HG03342 (cell line): Measurements from ENCODE around the gene R3HDM4.

Experiments used
- ATAC-seq: cut with Tn5 transposase; IDR thresholded peaks from one replicate; pipeline ENCODE4 v1.9.1; 2021; ENCODE audit warnings: mild to moderate bottlenecking, moderate library complexity; ENCODE audit not compliant: unreplicated experiment

Gene R3HDM4

GRCh38 chr19:917323-918151 lies 4.5 kb upstream of the R3HDM4 start, which contains the start of gene KISS1R:
Gene KISS1R (plus strand): TSS chr19:917333. CDS start chr19:917503, 170 bp downstream.
- no peak for ATAC-seq

DNA sequence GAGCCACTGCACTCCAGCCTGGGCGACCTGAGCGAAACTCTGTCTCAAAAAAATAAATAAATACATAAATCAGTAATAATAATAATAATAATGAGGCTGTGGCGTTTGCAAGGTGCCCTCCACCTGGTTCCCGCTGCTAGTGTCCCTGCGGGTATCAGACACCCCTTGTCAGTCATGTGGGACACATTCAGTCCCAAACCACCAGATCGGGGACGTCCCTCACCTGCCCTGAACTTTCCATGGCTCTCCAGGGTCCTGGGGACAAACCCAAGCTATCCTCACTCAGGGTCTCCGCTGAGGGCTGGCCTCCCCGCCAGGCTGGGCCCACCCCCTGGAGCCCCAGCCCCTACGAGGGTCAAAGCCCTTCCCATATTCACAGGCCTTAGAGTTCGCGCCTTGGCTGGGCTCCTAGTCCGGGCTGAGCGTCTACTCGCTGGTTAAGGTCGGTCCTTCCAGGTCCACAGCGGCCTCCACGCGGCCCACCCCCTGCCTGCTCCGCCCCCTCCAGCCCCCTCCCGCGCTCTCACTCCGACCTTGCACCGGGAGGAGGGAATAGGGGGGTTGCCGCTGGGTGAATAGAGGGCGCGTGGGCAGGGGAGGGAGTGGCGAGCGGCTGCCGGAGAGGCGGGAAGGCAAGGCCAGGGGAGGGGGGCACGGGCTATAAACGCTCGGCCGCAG lies 3.8 kb upstream of the R3HDM4 start:
- no peak for ATAC-seq

- no peak for ATAC-seq
These were observed 589 bp downstream of the R3HDM4 start for GRCh38 chr19:912181-913079.

DNA sequence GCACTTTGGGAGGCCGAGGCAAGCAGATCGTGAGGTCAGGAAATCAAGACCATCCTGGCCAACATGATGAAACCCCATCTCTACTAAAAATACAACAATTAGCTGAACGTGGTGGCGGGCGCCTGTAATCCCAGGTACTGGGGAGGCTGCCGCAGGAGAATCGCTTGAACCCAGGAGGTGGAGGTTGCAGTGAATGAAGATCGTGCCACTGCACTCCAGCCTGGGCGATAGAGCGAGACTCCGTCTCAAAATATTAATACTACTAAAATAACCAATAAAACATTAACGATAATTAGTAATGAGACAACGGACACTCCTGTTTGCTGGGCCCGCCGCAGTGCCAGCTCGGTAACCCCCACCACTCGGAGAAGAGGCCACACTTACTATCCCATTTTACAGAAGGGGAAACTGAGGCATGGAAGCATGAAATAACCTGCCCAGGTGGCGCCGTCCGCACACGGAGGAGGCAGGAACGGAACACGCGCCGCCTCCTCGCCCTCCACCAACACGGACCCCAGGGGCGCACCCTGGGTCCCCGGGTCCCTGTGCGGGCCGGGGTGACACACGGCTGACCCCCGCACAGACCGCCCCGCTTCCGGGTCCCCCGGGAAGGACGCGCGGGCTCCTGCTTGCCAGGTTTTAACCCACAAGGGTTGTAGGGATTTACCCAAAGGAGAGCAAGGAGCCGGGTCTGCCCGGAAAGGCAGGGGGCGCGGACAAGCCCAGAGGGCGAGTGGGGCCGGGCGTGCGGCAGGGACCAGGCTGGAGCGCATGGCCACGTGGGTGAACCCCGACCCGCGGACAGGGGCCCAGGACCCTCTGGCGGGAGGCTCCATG lies 1.6 kb downstream of the R3HDM4 start:
- ATAC-seq: no peak

- ATAC-seq: no peak
These were observed 5.7 kb downstream of the R3HDM4 start for GRCh38 chr19:907183-907853.

DNA sequence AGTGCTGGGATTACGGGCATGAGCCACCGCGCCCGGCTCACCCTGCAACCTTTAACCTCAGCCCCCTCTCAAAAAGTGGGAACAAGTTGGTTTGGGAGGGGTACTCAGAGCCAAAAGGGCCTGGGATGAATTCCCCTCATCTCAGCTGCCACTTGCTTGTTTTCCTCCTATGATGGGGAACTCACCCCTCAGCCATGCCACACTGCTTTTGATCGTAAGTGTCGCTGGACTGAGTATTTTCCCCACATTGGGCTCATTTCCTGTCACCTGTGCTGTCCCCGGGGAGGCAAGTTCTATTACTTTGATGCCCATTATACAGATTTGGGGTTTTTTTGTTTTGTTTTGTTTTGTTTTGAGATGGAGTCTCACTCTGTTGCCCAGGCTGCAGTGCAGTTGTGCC lies 6.5 kb downstream of the R3HDM4 start:
- ATAC-seq: no peak

- ATAC-seq: no peak
These were observed 8.5 kb downstream of the R3HDM4 start for GRCh38 chr19:904545-904944.

DNA sequence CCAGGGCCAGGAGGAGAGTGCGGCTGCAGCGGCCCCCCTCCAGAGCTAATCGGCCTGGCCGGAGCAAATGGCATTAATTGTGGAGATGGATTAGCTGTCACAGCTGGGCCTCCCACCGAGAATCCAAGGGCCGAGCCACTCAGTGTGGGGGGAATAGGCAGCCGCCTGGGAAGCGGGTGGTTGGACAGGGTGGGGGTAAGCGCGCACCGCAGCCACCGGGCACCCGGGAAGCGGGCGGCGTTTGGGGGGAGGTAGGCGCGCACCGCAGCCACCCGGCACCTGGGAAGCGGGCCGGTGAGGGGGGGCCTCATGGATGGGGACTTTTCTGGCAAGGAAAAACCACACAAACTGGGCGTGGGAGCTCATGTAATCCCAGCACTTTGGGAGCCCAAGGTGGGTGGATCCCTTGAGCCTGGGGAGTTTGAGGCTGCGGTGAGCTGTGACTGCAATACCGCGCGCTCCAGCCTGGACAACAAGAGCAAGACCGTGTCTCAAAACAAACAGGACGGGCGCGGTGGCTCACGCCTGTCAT lies 9.7 kb downstream of the R3HDM4 start:
- ATAC-seq: no peak

DNA sequence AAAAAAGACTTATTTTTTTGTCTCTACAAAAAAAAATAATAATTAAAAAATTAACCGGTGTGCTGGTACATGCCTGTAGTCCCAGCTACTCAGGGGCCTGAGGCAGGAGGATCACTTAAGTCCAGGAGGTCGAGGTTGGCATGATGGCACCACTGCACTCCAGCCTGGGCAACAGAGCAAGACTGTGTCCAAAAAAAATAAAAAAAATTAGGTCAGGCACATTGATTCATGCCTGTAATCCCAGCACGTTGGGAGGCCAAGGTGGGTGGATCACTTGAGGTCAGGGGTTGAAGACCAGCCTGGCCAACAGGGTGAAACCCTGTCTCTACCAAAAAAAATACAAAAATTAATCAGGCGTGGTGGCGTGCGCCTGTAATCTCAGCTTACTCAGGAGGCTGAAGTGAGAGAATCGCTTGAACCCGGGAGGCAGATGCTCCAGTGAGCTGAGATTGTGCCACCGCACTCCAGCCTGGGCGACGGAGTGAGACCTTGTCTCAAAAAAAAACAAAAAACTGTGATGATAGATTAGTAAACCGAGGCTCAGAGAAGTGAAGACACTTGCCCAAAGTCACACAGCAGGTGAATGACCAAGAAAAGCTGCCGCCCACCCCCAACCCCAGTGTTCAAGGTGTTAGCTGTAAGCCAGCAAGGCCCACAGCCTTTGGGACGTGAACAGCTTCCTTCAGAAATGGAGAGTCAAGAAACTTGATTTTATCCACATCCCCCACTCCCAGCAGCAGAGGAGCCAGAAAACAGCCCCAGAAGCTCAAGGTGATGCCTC lies 10.4 kb downstream of the R3HDM4 start:
- ATAC-seq: no peak

- ATAC-seq: no peak
These were observed 11.0 kb downstream of the R3HDM4 start for GRCh38 chr19:902093-902370.

DNA sequence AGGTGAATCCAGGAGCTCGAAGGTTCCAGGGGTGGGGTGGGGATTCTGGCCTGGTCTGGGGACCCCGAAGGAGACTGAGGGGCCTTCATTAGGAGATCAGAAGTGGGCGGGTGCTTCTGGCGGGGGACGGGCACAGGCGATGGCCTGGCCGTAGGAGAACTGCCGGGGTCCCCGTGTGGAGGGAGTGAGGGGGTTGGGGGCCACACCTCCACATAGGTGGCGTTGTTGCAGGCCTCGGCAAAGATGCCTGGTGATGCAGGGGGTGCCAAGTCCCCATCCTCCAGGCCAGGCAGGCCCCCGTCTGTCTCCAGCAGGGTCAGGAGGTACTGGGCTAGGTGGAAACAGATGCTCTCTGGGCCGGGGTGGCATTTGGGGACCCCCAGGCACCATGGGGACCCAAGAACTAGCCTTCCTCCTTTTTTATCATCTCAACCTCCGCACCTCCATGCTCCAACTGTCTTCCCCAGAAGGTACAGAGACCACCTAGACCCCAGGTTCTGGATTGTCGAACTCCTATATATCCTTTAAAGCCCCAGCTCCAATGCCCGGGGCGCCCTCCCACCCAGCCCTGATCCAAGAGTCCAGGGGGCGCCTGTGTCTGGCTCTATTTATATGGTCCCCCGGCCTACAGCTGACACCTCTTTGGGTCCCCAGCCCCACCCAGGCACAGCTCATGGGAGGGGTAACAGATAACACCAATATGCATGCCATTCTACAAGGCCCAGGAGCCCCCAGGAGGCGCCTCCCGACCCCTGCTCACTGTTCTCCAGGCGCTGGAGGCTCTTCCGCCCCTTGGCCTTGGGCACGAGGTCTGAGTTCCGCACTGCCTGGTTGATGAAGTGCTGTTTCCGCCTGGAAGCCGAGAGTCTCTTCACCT lies 11.6 kb downstream of the R3HDM4 start:
- no peak for ATAC-seq

- no peak for ATAC-seq
These were observed 12.5 kb downstream of the R3HDM4 start for GRCh38 chr19:900302-901111.

DNA sequence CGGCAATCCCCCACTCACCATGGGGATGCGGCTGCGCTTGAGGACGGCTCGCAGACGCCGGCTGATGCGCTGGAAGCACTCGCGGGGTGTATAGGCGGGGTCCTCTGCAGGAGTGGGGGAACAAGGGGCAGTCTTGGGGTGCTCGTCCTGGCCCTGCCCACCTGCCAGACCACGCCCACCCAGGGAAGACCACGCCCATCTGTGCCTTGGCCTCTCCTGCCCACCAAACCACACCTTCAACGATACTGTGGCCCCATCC lies 13.0 kb downstream of the R3HDM4 start:
- no peak for ATAC-seq

DNA sequence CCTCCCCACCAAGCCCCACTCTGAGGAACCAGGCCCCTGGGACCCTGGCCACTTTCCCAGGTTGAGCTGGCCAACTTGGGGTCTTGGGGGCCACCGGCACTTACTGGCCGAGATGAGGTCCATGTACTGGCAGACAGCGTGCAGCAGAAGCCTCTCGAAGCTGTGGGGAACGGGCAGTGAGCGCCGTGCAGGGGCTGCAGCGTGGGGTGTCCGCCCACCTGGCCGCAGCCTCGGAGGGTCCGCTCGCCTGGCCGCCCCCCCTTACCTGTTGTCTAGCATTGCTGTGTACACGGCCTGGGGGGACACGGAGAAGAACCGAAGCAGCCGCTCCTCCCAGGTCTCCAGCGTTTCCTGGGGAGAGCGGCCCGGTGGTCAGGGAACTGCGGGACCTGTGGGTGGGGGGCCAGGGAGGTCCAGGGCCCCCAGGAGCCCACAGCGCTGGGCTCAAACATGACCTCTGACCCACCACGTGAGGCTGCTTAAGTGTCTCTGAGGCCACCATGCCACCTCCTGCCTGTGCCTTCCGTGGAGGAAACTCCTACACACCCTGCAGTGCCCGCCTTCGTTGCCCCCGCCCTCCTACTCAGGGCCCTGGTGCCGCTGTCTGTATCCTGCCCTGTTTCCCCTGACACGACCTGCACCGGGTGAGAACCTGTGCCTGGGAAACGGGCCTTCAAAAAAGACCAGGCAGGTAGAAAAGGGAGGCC lies 13.5 kb downstream of the R3HDM4 start:
- ATAC-seq: no peak

DNA sequence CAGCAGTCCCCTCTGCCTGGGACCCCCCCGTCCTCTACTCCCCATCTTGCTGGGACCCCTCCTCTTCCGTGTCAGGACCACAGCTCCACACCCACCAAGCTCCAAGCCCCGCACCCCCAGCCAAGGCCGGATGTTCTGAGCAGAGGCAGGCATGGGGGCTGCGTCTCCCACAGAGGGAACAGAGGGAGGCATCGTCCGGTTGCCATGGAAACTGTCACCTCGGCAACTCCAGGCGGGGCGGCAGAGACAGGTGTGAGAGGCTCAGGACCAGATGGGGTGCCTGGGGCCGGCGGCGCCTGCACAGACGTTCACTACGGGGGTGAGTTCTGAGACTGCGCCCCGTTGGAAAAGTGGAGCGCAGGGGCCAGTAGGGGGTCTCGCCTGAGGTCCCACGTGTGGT lies 14.4 kb downstream of the R3HDM4 start:
- ATAC-seq: no peak

DNA sequence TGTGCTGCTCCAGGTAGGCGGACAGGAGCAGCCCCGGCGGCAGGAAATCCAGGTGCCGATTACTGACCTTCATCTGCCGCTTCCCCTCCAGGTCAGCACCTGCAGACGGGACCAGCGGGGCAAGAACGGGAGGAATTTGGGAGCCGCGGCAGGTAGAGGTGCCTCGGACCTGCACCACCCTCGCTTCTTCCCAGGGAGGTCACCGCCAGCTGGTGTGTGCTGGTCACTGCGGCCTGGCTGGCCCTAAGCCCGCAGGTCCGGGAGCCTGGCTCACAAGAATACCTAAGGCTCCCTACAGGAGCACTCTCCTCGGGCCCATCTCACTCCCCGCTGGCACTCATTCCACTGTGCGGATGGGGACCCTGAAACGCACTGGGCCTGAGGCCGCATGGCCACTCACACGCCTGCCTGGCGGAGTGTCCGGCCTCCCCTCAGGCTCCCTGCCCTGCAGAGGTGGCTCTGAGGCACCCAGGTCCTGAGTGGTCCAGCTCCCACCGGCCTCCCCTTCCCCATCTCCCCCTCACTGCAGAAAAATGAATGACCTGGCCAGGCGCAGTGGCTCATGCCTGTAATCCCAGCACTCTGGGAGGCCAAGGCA lies 15.5 kb downstream of the R3HDM4 start:
- ATAC-seq: no peak

GRCh38 chr19:896999-897398 lies 16.0 kb downstream of the R3HDM4 start:
- ATAC-seq: no peak
